Measurements from ENCODE around the gene CASKIN1. TPM values are rescaled to one million over a fixed set of nuclear protein-coding genes. Genes with fewer than 3 reads are reported as not detected.

CASKIN1 gene
- total RNA-seq, 1 donor from 2014 or later: 1.6 TPM

- no peak for TF ChIP-seq EZH2 (IDR thresholded peaks at IDR 0.05)
- no peak for TF ChIP-seq CTCF (IDR thresholded peaks at IDR 0.05)
- no peak for TF ChIP-seq EZH2phosphoT487 (IDR thresholded peaks at IDR 0.05)
- no peak overlapping the region for H3K27ac Mint-ChIP-seq
- no peak overlapping the region for H3K4me3 Mint-ChIP-seq
- H3K9me3 Mint-ChIP-seq: no peaks in the 10 kb centered on the region
- Histone ChIP-seq H3K4me3 (no peak overlapping the region), H3K9me3 (ENCODE audit: low read depth) (no peaks in the 10 kb centered on the region), H3K4me2 (no peak overlapping the region), H3K79me2 (ENCODE audit: low read depth) (no peaks in the 10 kb centered on the region), H3K27me3 (no peaks in the 10 kb centered on the region), H4K20me1 (ENCODE audit: low read depth) (no peaks in the 10 kb centered on the region), H3K27ac (no peak overlapping the region), H3K4me1 (no peaks in the 10 kb centered on the region), H3F3A (ENCODE audit: low read depth) (peaks cover 5% of the 10 kb centered on the region), H2AFZ (replicated peaks) (no peak overlapping the region), H3K9ac (no peak overlapping the region), H3K36me3 (no peaks in the 10 kb centered on the region)
- peaks cover 7% of the 10 kb centered on the region for H3K27me3 Mint-ChIP-seq (ENCODE audit: insufficient read depth, low read depth)
- peaks cover 3% of the 10 kb centered on the region for H3K4me1 Mint-ChIP-seq
- DNase-seq (ENCODE audit: low spot score): no peak
- H3K36me3 Mint-ChIP-seq: peaks cover 2% of the 10 kb centered on the region
These were observed 17.3 kb downstream of the CASKIN1 start for GRCh38 chr16:2179107-2179501.

- no peak overlapping the region for H3K4me3 Mint-ChIP-seq
- no peak overlapping the region for H3K4me3 ChIP-seq
These were observed 17.9 kb downstream of the CASKIN1 start for GRCh38 chr16:2178321-2179106.

GRCh38 chr16:2177561-2177960, 18.8 kb downstream of the CASKIN1 start:
- Mint-ChIP-seq H3K27ac (no peak overlapping the region), H3K4me1 (peaks cover 3% of the 10 kb centered on the region), H3K27me3 (ENCODE audit: insufficient read depth, low read depth) (peaks cover 5% of the 10 kb centered on the region), H3K4me3 (no peak overlapping the region), H3K36me3 (peaks cover 2% of the 10 kb centered on the region), H3K9me3 (no peaks in the 10 kb centered on the region)
- DNase-seq (ENCODE audit: low spot score): no peak
- Histone ChIP-seq H3K4me3 (no peak overlapping the region), H3K9me3 (ENCODE audit: low read depth) (no peaks in the 10 kb centered on the region), H3K4me1 (no peaks in the 10 kb centered on the region), H2AFZ (replicated peaks) (no peak overlapping the region), H3K4me2 (no peak overlapping the region), H3F3A (ENCODE audit: low read depth) (peaks cover 5% of the 10 kb centered on the region), H3K27ac (no peak overlapping the region), H3K27me3 (no peaks in the 10 kb centered on the region), H3K36me3 (no peaks in the 10 kb centered on the region), H3K9ac (no peak overlapping the region), H4K20me1 (ENCODE audit: low read depth) (no peaks in the 10 kb centered on the region), H3K79me2 (ENCODE audit: low read depth) (no peaks in the 10 kb centered on the region)
- TF ChIP-seq EZH2phosphoT487 (IDR thresholded peaks at IDR 0.05): no peak
- no peak for TF ChIP-seq CTCF (IDR thresholded peaks at IDR 0.05)
- no peak for TF ChIP-seq EZH2 (IDR thresholded peaks at IDR 0.05)

More at GRCh38 chr16:2178321-2179106, 17.9 kb downstream of the CASKIN1 start:
- Histone ChIP-seq H3K9me3 (ENCODE audit: low read depth) (no peaks in the 10 kb centered on the region), H3K4me2 (no peak overlapping the region), H3K79me2 (ENCODE audit: low read depth) (no peaks in the 10 kb centered on the region), H3F3A (ENCODE audit: low read depth) (peaks cover 5% of the 10 kb centered on the region), H3K9ac (no peak overlapping the region), H2AFZ (replicated peaks) (no peak overlapping the region), H3K27ac (no peak overlapping the region), H3K27me3 (no peaks in the 10 kb centered on the region), H3K36me3 (no peaks in the 10 kb centered on the region), H3K4me1 (no peaks in the 10 kb centered on the region), H4K20me1 (ENCODE audit: low read depth) (no peaks in the 10 kb centered on the region)
- peaks cover 2% of the 10 kb centered on the region for H3K36me3 Mint-ChIP-seq
- no peak for TF ChIP-seq CTCF (IDR thresholded peaks at IDR 0.05)
- TF ChIP-seq EZH2 (IDR thresholded peaks at IDR 0.05): no peak
- TF ChIP-seq EZH2phosphoT487 (IDR thresholded peaks at IDR 0.05): no peak
- peaks cover 3% of the 10 kb centered on the region for H3K4me1 Mint-ChIP-seq
- DNase-seq (ENCODE audit: low spot score): peak; percentile 76
- H3K27ac Mint-ChIP-seq: no peak overlapping the region
- H3K9me3 Mint-ChIP-seq: no peaks in the 10 kb centered on the region
- H3K27me3 Mint-ChIP-seq (ENCODE audit: insufficient read depth, low read depth): peaks cover 6% of the 10 kb centered on the region

Data from neural progenitor cell (in vitro differentiated cells).